ENCODE measurements around the gene SEPTIN10.

DNA sequence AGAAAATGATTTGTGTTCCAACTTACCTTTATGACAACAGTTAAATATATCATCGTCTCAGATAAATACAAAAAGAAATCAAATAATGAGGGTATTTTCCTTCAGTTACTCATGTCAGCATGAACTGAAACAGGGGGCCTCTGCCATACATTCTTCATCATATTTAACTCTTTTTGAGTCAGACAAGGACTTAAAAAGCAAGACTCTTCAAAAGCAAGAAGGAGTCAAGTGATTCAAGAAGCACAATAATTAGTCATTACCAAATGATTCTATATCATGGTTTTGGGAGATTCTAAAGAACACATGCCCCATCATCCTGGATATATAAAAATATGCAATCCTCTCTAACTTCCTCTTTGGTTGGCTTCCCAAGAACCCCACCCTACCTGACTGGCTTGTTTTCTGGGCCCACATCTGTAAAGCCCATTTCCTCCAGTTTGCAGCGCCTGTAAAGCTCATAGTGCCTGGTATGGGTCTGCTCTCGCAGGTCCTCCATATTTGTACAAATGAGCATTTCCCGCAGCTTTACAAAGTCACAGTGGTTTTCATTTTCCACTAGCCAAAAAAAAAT is 49.7 kb downstream of the SEPTIN10 start:
- TF ChIP-seq RAD21 (IDR thresholded peaks at IDR 0.05; ENCODE audit: low read depth) (no peak), JUND (IDR thresholded peaks at IDR 0.05) (no peak)
